Measurements from ENCODE around the gene TRABD.

TRABD gene

DNA sequence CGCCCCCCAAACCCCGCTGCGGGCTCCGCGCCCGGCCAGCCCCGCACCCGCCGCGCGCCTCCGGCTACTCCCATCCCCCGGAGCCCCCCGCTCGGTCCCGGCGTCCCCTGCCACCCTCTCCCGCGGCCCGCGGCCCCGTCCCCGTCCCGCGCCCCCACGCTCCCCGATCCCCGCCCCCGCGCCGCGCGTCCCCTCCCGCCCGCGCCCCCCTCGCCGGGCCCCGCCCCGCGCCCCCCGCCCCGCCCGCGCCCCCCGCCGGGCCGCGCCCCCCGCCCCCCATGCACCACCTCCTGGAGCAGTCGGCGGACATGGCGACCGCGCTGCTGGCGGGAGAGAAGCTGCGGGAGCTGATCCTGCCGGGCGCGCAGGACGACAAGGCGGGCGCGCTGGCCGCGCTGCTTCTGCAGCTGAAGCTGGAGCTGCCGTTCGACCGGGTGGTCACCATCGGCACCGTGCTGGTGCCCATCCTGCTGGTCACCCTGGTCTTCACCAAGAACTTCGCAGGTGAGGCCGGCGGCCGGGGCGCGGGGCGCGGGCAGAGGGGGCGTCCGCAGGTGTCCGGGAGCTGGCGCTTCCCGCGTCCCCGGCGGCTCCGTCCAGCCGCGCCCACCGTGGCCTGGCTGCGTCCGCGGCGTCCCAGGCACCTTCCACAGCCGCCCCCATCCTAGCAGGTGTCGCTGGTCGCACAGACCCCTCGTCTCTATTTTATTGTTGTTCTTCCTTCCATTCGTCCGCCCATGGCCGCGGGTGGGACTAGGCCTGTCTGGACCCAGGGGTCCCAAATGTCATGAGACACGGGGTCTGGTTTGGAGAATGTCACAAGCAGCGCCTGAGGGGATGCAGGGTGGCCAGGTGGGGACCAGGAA lies 15.0 kb upstream of the TRABD start, which contains the start of gene PANX2:
Gene PANX2, plus strand, starts transcription at position 279 of the 866 bp plus-strand sequence. Its CDS starts 0 bp downstream, at position 279.
- FAIRE-seq = no peak
- no peak for DNase-seq (ENCODE audit: insufficient read length)
- TF ChIP-seq TAF1 (IDR thresholded peaks at IDR 0.05; ENCODE audit: borderline replicate concordance, low read depth, low read length) (no peak), POLR2AphosphoS5 (IDR thresholded peaks at IDR 0.05; ENCODE audit: low read depth, low read length) (no peak), POLR2A (IDR thresholded peaks at IDR 0.05; ENCODE audit: low read depth, low read length) (no peak)

DNA sequence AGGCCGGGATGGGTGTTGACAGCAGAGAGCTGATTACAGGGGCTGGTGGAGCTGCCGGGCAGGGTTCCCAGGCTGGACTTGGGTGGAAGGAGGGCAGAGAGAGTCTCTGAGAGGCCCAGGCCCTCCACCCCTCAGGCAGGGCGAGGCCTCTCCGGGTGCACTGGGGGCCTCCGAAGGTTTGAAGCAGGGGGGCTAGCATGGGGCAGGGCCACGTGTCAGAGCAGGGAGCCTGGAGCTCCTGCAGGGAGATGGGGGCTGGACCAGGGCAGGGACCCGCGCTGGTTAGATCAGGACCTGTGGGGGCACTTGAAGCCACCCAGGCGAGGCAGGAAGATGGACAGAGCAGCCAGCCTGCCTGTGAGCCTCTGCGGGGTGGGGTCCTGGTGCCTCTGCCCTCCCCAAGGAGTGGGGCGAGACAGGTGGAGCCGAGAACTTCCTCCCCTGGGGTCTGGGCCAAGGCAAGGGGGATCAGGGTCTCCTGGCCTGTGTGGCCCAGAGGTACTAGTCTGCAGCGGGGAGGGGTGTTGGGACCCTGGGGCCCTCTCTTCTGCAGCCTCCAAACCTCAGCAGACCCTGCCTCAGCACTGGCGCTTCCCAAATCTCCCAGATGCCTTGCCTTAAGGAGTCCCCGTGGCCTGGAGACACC lies 14.3 kb upstream of the TRABD start:
- DNase-seq (ENCODE audit: insufficient read length) (no peak), FAIRE-seq (no peak)
- TF ChIP-seq POLR2AphosphoS5 (IDR thresholded peaks at IDR 0.05; ENCODE audit: low read depth, low read length) (no peak), POLR2A (IDR thresholded peaks at IDR 0.05; ENCODE audit: low read depth, low read length) (no peak), TAF1 (IDR thresholded peaks at IDR 0.05; ENCODE audit: borderline replicate concordance, low read depth, low read length) (no peak)

- no peak for DNase-seq (ENCODE audit: insufficient read length)
- TF ChIP-seq TAF1 (IDR thresholded peaks at IDR 0.05; ENCODE audit: borderline replicate concordance, low read depth, low read length) = no peak
- TF ChIP-seq POLR2A (IDR thresholded peaks at IDR 0.05; ENCODE audit: low read depth, low read length) = no peak
- no peak for TF ChIP-seq POLR2AphosphoS5 (IDR thresholded peaks at IDR 0.05; ENCODE audit: low read depth, low read length)
- FAIRE-seq = no peak
Measured at GRCh38 chr22:50171965-50172421, 13.7 kb upstream of the TRABD start.

DNA sequence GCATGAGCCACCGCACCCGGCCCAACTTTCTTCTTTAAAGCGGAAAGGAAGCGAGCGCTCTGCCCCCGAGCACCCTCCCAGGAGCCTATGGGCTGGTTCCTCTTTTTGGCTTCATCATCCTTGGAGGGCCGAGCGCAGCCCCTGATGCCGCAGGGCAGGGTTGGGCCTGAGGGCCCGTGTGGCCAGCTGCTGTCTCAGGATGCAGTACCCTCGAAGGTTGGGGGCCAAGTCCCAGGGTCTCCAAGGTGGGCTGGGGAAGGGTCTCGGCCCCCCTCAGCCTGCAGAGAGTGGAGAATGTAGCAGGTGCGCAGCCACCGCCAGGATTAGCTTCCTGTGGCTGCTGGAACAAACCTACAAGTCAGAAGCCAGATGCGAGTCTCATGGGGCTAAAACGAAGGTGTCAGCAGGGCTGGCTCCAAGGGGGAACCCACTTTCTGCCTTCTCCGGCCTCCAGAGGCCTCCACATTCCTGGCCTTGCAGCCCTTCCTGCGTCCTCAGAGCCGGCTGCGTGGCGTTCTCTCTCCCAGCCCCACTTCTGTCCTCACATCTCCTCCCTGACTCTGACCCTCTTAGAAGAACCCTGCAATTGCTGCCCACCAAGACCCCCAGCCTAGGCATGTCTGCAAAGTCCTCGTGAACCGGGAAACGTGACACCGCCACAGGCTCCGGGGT lies 12.3 kb upstream of the TRABD start:
- TF ChIP-seq TAF1 (IDR thresholded peaks at IDR 0.05; ENCODE audit: borderline replicate concordance, low read depth, low read length) (no peak), POLR2AphosphoS5 (IDR thresholded peaks at IDR 0.05; ENCODE audit: low read depth, low read length) (no peak), POLR2A (IDR thresholded peaks at IDR 0.05; ENCODE audit: low read depth, low read length) (no peak)
- FAIRE-seq (no peak), DNase-seq (ENCODE audit: insufficient read length) (peak; percentile 66)

DNA sequence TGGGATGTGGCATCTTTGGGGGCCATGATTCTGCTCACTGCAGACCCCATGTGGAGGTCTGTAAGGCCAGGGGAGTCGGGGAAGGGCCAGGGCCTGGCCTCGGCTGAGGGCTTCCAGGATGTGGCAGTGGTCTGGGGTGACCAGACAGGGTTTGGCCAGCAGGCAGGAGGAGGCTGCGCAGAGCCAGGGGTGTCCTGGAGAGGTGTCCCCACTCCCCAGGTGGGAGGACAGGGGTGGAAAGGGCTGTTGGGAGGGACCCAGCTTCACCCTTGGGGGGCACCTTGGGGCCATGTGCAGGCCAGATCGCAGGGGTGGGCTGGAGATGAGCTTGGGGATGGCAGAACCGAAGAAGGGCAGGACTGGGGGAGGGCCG lies 11.7 kb upstream of the TRABD start:
- FAIRE-seq = no peak
- TF ChIP-seq TAF1 (IDR thresholded peaks at IDR 0.05; ENCODE audit: borderline replicate concordance, low read depth, low read length) (no peak), POLR2AphosphoS5 (IDR thresholded peaks at IDR 0.05; ENCODE audit: low read depth, low read length) (no peak), POLR2A (IDR thresholded peaks at IDR 0.05; ENCODE audit: low read depth, low read length) (no peak)
- DNase-seq (ENCODE audit: insufficient read length) = no peak

GRCh38 chr22:50174382-50175190 lies 11.1 kb upstream of the TRABD start:
- DNase-seq (ENCODE audit: insufficient read length) (no peak), FAIRE-seq (no peak)
- TF ChIP-seq POLR2A (IDR thresholded peaks at IDR 0.05; ENCODE audit: low read depth, low read length) (no peak), TAF1 (IDR thresholded peaks at IDR 0.05; ENCODE audit: borderline replicate concordance, low read depth, low read length) (no peak), POLR2AphosphoS5 (IDR thresholded peaks at IDR 0.05; ENCODE audit: low read depth, low read length) (no peak)

GRCh38 chr22:50175191-50175461 lies 10.6 kb upstream of the TRABD start:
- no peak for DNase-seq (ENCODE audit: insufficient read length)
- no peak for FAIRE-seq
- TF ChIP-seq TAF1 (IDR thresholded peaks at IDR 0.05; ENCODE audit: borderline replicate concordance, low read depth, low read length) (no peak), POLR2AphosphoS5 (IDR thresholded peaks at IDR 0.05; ENCODE audit: low read depth, low read length) (no peak), POLR2A (IDR thresholded peaks at IDR 0.05; ENCODE audit: low read depth, low read length) (no peak)

GRCh38 chr22:50175921-50176849 lies 9.5 kb upstream of the TRABD start:
- TF ChIP-seq POLR2AphosphoS5 (IDR thresholded peaks at IDR 0.05; ENCODE audit: low read depth, low read length) = no peak
- peak; percentile 56 for FAIRE-seq

GRCh38 chr22:50176850-50177536 lies 8.7 kb upstream of the TRABD start:
- FAIRE-seq = no peak

More at GRCh38 chr22:50175921-50176849, 9.5 kb upstream of the TRABD start:
- no peak for DNase-seq (ENCODE audit: insufficient read length)

More at GRCh38 chr22:50176850-50177536, 8.7 kb upstream of the TRABD start:
- no peak for DNase-seq (ENCODE audit: insufficient read length)
- no peak for TF ChIP-seq POLR2A (IDR thresholded peaks at IDR 0.05; ENCODE audit: low read depth, low read length)
- TF ChIP-seq POLR2AphosphoS5 (IDR thresholded peaks at IDR 0.05; ENCODE audit: low read depth, low read length) = no peak
